Measurements from ENCODE around the gene KHDC1. TPM values are rescaled to one million over a fixed set of nuclear protein-coding genes. Genes with fewer than 3 reads are reported as not detected.
"Not testable (repeated sequence)": the region's sequence is repeated elsewhere in the genome, so short reads cannot be mapped to it uniquely, and the experiment has no call there.

Gene KHDC1
- total RNA-seq, 4 donors from 2014 or later = 0.30 to 1.9 (median 1.6) TPM; not detected in 1

- DNase-seq = no peak
- Histone ChIP-seq H3K4me1 (peaks cover 4 to 18% (median 12%) of the 10 kb centered on the region in 3 donors), H3K9me3 (no peaks in the 10 kb centered on the region), H3K36me3 (no peaks in the 10 kb centered on the region), H3K27ac (no peak overlapping the region), H3K4me3 (no peak overlapping the region), H3K27me3 (no peaks in the 10 kb centered on the region)
- WGBS, 2 donors = 60% methylated on average over 1 of the region's 1 CpG; no CpG with 5 or more reads in 1 of the 2 donors
- TF ChIP-seq, protein P1, sequence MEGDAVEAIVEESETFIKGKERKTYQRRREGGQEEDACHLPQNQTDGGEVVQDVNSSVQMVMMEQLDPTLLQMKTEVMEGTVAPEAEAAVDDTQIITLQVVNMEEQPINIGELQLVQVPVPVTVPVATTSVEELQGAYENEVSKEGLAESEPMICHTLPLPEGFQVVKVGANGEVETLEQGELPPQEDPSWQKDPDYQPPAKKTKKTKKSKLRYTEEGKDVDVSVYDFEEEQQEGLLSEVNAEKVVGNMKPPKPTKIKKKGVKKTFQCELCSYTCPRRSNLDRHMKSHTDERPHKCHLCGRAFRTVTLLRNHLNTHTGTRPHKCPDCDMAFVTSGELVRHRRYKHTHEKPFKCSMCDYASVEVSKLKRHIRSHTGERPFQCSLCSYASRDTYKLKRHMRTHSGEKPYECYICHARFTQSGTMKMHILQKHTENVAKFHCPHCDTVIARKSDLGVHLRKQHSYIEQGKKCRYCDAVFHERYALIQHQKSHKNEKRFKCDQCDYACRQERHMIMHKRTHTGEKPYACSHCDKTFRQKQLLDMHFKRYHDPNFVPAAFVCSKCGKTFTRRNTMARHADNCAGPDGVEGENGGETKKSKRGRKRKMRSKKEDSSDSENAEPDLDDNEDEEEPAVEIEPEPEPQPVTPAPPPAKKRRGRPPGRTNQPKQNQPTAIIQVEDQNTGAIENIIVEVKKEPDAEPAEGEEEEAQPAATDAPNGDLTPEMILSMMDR (IDR thresholded peaks at IDR 0.05) = no peak
- no peak for TF ChIP-seq POLR2A (IDR thresholded peaks at IDR 0.05)
- intact Hi-C loops (cut with DNase I) = no loop called here
Measured at GRCh38 chr6:73258721-73259120, 4.3 kb downstream of the KHDC1 start.

DNA sequence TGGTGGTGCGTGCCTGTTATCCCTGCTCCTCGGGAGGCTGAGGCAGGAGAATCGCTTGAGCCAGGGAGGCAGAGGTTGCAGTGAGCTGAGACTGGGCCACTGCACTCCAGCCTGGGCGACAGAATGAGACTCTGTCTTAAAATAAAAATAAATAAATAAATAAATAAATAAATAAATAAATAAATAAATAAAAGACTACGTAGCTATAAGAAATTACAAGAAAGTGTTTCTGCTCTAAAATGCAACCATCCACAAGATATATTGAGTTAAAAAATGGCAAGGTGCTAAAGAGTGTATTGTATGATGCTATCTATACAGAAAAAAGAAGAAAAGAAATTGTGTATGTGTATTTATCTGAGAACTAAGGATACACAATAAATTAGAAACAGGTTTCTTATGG lies 8.7 kb downstream of the KHDC1 start:
- WGBS, 2 donors = 95% methylated on average over 5 of the region's 5 CpGs
- H3K27ac ChIP-seq; intact Hi-C loops (cut with DNase I); H3K27me3 ChIP-seq; H3K4me1 ChIP-seq; H3K36me3 ChIP-seq; H3K4me3 ChIP-seq; H3K9me3 ChIP-seq; DNase-seq: not testable (repeated sequence)

DNA sequence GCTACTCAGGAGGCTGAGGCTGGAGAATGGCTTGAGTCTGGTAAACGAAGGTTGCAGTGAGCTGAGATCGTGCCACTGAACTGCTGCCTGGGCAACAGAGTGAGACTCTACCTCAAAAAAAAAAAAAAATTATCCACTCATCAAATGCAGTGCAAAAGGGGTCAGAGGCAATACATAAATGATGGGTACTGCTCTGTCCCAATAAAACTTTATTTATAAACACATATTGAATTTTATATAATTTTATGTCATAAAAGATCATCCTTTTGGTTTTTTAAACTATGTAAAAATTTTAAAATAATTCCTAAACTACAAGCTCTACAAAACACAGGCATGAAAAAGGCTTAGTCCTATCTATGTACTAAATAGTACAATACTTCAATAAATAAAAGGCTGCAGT lies 10.3 kb downstream of the KHDC1 start:
- intact Hi-C loops (cut with DNase I) = no loop called here
- no peak for TF ChIP-seq POLR2A (IDR thresholded peaks at IDR 0.05)
- TF ChIP-seq, protein P1 (IDR thresholded peaks at IDR 0.05) = no peak
- DNase-seq = no peak
- Histone ChIP-seq H3K4me1 (no peaks in the 10 kb centered on the region), H3K36me3 (no peaks in the 10 kb centered on the region), H3K4me3 (no peak overlapping the region), H3K27ac (no peak overlapping the region), H3K27me3 (no peaks in the 10 kb centered on the region), H3K9me3 (no peaks in the 10 kb centered on the region)
- 89 to 97% methylated on average over 2 of the region's 2 CpGs for WGBS, 2 donors

- TF ChIP-seq, protein P1 (IDR thresholded peaks at IDR 0.05) = no peak
- TF ChIP-seq POLR2A (IDR thresholded peaks at IDR 0.05) = no peak
- Histone ChIP-seq H3K27me3 (no peaks in the 10 kb centered on the region), H3K9me3 (no peaks in the 10 kb centered on the region), H3K4me1 (no peaks in the 10 kb centered on the region), H3K36me3 (no peaks in the 10 kb centered on the region), H3K27ac (no peak overlapping the region), H3K4me3 (no peak overlapping the region)
- no peak for DNase-seq
- intact Hi-C loops (cut with DNase I) = no loop called here
Measured at GRCh38 chr6:73250016-73250415, 13.0 kb downstream of the KHDC1 start.

DNA sequence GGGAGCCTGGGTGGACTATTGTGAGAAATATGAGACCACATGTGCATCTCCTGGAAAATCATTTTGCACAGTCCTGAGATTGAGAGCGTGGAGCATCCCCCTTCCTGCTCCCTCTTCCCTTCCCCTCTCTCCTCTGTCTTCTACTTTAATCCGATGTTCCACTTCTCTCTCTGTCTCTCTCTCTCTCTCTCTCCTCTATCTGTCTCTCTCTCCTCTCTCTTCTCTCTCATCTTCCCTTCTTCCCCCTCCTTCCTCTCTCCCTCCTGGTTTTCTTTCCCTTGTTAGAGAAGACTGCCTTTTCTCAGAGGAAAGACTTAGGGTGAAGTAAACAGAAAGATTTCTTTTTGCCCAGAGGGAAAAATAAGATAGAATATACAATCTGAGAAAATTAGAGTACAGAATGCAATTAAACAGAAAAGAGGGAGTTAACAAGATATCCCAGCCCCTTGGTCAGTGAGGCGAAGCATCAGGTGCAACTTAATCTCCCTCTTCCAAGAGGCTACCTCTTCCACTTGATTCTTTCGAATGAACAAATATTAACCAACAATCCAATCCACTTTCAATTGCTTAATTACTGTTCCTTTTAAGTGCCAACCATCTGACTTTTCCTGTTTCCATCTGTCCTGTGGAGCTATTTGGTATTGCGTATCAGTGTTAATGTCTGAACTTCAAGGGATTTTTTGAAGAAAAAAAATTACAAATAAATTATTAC lies 14.6 kb downstream of the KHDC1 start:
- 68 to 76% methylated on average over 5 of the region's 5 CpGs for WGBS, 2 donors
- DNase-seq = no peak
- H3K4me1 ChIP-seq = no peaks in the 10 kb centered on the region
- H3K4me3 ChIP-seq = no peak overlapping the region
- H3K9me3 ChIP-seq = no peaks in the 10 kb centered on the region
- H3K27ac ChIP-seq = no peak overlapping the region
- intact Hi-C loops (cut with DNase I) = no loop called here
- TF ChIP-seq POLR2A (IDR thresholded peaks at IDR 0.05) = no peak
- TF ChIP-seq, protein P1 (IDR thresholded peaks at IDR 0.05) = no peak
- H3K36me3 ChIP-seq = no peaks in the 10 kb centered on the region
- H3K27me3 ChIP-seq = peaks cover 0 to 4% (median 0%) of the 10 kb centered on the region in 4 donors

DNA sequence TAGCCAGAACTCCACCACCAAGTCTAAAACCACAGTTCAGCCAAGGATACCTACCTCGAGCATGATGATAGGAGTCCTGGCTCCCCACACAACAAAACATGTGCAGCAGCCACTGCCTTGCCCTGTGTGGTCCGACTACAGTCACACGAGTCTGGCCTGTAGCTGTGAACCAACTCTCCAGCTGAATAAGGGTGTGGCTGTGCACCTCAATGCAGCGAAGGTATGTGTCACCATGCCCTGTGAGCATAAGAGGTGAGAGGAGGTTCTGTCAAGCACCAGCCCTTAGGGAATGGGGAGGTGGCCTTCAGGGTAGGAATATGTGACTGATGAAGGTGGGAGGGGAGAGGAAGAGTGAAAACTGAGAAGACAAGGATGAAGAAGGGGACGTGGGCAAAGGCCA lies 21.0 kb downstream of the KHDC1 start:
- H3K4me1 ChIP-seq = no peaks in the 10 kb centered on the region
- H3K9me3 ChIP-seq = no peaks in the 10 kb centered on the region
- TF ChIP-seq, protein P1 (IDR thresholded peaks at IDR 0.05) = no peak
- TF ChIP-seq POLR2A (IDR thresholded peaks at IDR 0.05) = no peak
- no peaks in the 10 kb centered on the region for H3K36me3 ChIP-seq
- peaks cover 0 to 4% (median 0%) of the 10 kb centered on the region in 4 donors for H3K27me3 ChIP-seq
- WGBS, 2 donors = 70 to 100% methylated on average over 3 to 5 of the region's 5 CpGs
- no peak overlapping the region for H3K4me3 ChIP-seq
- H3K27ac ChIP-seq = no peak overlapping the region
- DNase-seq = no peak
- intact Hi-C loops (cut with DNase I) = no loop called here

Data from esophagus squamous epithelium (tissue), 5 donors.